HepG2 (cell line): ENCODE data around the gene ACRBP. TPM values are rescaled to one million over a fixed set of nuclear protein-coding genes. Genes with fewer than 3 reads are reported as not detected.
A peak's percentile ranks its signal among the peaks of the same experiment; 100 is the strongest.

Source experiments
- ATAC-seq: fragments of 200-7000 bp; cut with Tn5 transposase; 3 replicates; pipeline ENCODE4 v1.9.1; 2020; ENCODE audit warnings: mild to moderate bottlenecking, moderate library complexity
- BruUV-seq: library from RNA; stranded (reverse); fragments of 400-500 nt; replicated peaks from 2 replicates; lab custom pipeline; 2021; lab: Mats Ljungman, UMichigan
- CTCF ChIA-PET: fragments of 300-600 bp; formaldehyde crosslinking; extraction: SDS; loops from one replicate; lab custom pipeline; 2021; ENCODE audit warnings: low total read pairs, inconsistent platforms, low intra/inter-chr PET ratio; lab: Yijun Ruan, JAX
- POLR2A ChIA-PET: fragments of 350-600 bp; sonication (Branson Sonifier 250); formaldehyde crosslinking; loops from one replicate; lab custom pipeline; 2020; ENCODE audit warnings: antibody characterized with exemption, inconsistent platforms; lab: Yijun Ruan, JAX
- DNase-seq: peaks from one replicate; pipeline ENCODE4 v3.0.0-alpha.2; 2015; ENCODE audit warnings: low spot score
- FAIRE-seq: peaks from 3 replicates; lab custom pipeline; 2011; peaks lifted over from hg19 to GRCh38; lab: Jason Lieb, UNC
- H2AFZ ChIP-seq: one replicate; pipeline ENCODE4 v1.6.1; 2011; ENCODE audit warnings: low read length, inconsistent platforms
- H3K27ac ChIP-seq: fragments of 300-600 bp; 3 replicates; pipeline ENCODE4 v1.8.0; 2011; ENCODE audit warnings: mixed run types, mild to moderate bottlenecking, mixed read lengths, low read length, inconsistent platforms; ENCODE audit not compliant: insufficient read depth; ENCODE audit errors: extremely low read length
- H3K27me3 ChIP-seq, 2 experiments: fragments of 200-600 bp in 1 of 2; 2 replicates in 1 of 2; 3 replicates in 1 of 2; pipeline versions ENCODE4 v1.6.0 to v1.8.0; 2011; ENCODE audit warnings: low read length in 2 of 2, mild to moderate bottlenecking in 2 of 2, moderate library complexity in 2 of 2, inconsistent platforms in 1 of 2; ENCODE audit not compliant: insufficient read depth in 2 of 2, control insufficient read depth in 1 of 2
- H3K36me3 ChIP-seq, 2 experiments: fragments of 200-600 bp in 1 of 2; replicated peaks in 1 of 2; 2 replicates in 1 of 2; 3 replicates in 1 of 2; pipeline versions ENCODE4 v1.5.1 to v1.8.0; 2011; ENCODE audit warnings: low read length in 2 of 2, inconsistent platforms in 1 of 2; ENCODE audit not compliant: insufficient read depth in 2 of 2, control insufficient read depth in 1 of 2
- H3K4me1 ChIP-seq: 2 replicates; pipeline ENCODE4 v1.5.1; 2012; ENCODE audit warnings: low read length, inconsistent platforms; ENCODE audit not compliant: insufficient read depth
- H3K4me2 ChIP-seq: 2 replicates; pipeline ENCODE4 v1.6.0; 2011; ENCODE audit warnings: low read depth, low read length, inconsistent platforms
- H3K4me3 ChIP-seq, 3 experiments: fragments of 200-600 bp in 1 of 3; sonication (generic), shearing (Covaris generic) in 1 of 3; replicated peaks in 1 of 3; 2 replicates each; pipeline ENCODE4 v1.5.1; 2011 to 2016; ENCODE audit warnings: low read length in 3 of 3, inconsistent platforms in 2 of 3, low read depth in 2 of 3, mild to moderate bottlenecking in 2 of 3, control low read depth in 1 of 3, mixed read lengths in 1 of 3; ENCODE audit not compliant: insufficient read depth in 1 of 3
- H3K79me2 ChIP-seq: one replicate; pipeline ENCODE4 v1.6.1; 2011; ENCODE audit warnings: low read length, inconsistent platforms; ENCODE audit not compliant: insufficient read depth
- H3K9ac ChIP-seq: 2 replicates; pipeline ENCODE4 v1.6.0; 2011; ENCODE audit warnings: mild to moderate bottlenecking, low read depth, low read length, inconsistent platforms; ENCODE audit not compliant: insufficient read depth
- H3K9me3 ChIP-seq: 2 replicates; pipeline ENCODE4 v1.5.1; 2012; ENCODE audit warnings: mild to moderate bottlenecking, low read length
- H4K20me1 ChIP-seq: 2 replicates; pipeline ENCODE4 v1.6.0; 2011; ENCODE audit warnings: inconsistent platforms, mild to moderate bottlenecking, low read length, moderate library complexity; ENCODE audit not compliant: insufficient read depth
- CTCF ChIP-seq: sonication (generic); formaldehyde crosslinking; IDR thresholded peaks from 2 replicates; pipeline ENCODE4 v1.5.0; 2020; ENCODE audit warnings: mild to moderate bottlenecking, missing genetic modification reagents, moderate library complexity
- GABPB1 ChIP-seq: IDR thresholded peaks from 2 replicates; pipeline ENCODE4 v1.6.1; 2016; ENCODE audit warnings: mild to moderate bottlenecking, missing genetic modification reagents, moderate library complexity, missing compliant biosample characterization
- GPN1 ChIP-seq: sonication (generic); formaldehyde crosslinking; IDR thresholded peaks from 2 replicates; pipeline ENCODE4 v1.5.1; 2020; ENCODE audit warnings: missing genetic modification reagents, borderline replicate concordance
- KAT8 ChIP-seq: IDR thresholded peaks from 2 replicates; pipeline ENCODE4 v1.6.1; 2016; ENCODE audit warnings: missing genetic modification reagents, missing compliant biosample characterization
- MBNL3 ChIP-seq: fragments of 250-450 bp; sonication (Bioruptor Pico); conservative IDR thresholded peaks from 2 replicates; pipeline ENCODE4 v1.8.0; 2022; ENCODE audit warnings: mild to moderate bottlenecking, inconsistent platforms
- PHF20 ChIP-seq: sonication (generic); formaldehyde crosslinking; IDR thresholded peaks from 2 replicates; pipeline ENCODE4 v1.5.0; 2020; ENCODE audit warnings: mild to moderate bottlenecking, missing genetic modification reagents
- POLR2A ChIP-seq, 2 experiments: IDR thresholded peaks; 2 replicates each; pipeline ENCODE4 v1.6.1; 2011; ENCODE audit warnings: low read depth in 2 of 2, low read length in 2 of 2, mild to moderate bottlenecking in 1 of 2, moderate library complexity in 1 of 2; ENCODE audit not compliant: insufficient read depth in 1 of 2
- POLR2AphosphoS5 ChIP-seq: IDR thresholded peaks from 2 replicates; pipeline ENCODE4 v1.6.1; 2012; ENCODE audit warnings: low read depth, low read length
- POLR2G ChIP-seq: fragments of 200-400 bp; formaldehyde crosslinking; IDR thresholded peaks from 2 replicates; pipeline ENCODE4 v1.6.1; 2018; ENCODE audit warnings: mild to moderate bottlenecking, low read depth, low read length, moderate library complexity
- PRPF4 ChIP-seq: fragments of 200-400 bp; formaldehyde crosslinking; IDR thresholded peaks from 2 replicates; pipeline ENCODE4 v1.6.1; 2016; ENCODE audit warnings: low read length, low read depth; ENCODE audit not compliant: poor library complexity, severe bottlenecking
- RXRA ChIP-seq: sonication (generic); formaldehyde crosslinking; IDR thresholded peaks from 2 replicates; pipeline ENCODE4 v1.5.1; 2020; ENCODE audit warnings: missing genetic modification reagents
- SAP130 ChIP-seq: IDR thresholded peaks from 2 replicates; pipeline ENCODE4 v1.6.1; 2016; ENCODE audit warnings: low read depth
- SSRP1 ChIP-seq: IDR thresholded peaks from 2 replicates; pipeline ENCODE4 v1.6.1; 2016; ENCODE audit warnings: control low read depth
- STAG1 ChIP-seq: sonication (generic); formaldehyde crosslinking; IDR thresholded peaks from 2 replicates; pipeline ENCODE4 v1.4.0; 2020; ENCODE audit warnings: missing genetic modification reagents
- ZNF20 ChIP-seq: sonication (generic); formaldehyde crosslinking; IDR thresholded peaks from 2 replicates; pipeline ENCODE4 v1.4.0; 2020; ENCODE audit warnings: mild to moderate bottlenecking, moderate library complexity, missing genetic modification reagents
- WGBS: methylation state at CpG from one replicate; pipeline ENCODE4 v1.1.6; 2017; ENCODE audit warnings: low lambda C conversion rate; 5-methylcytosine and 5-hydroxymethylcytosine counted together
- in situ Hi-C: cut with HindIII; loops from 2 replicates; pipeline ENCODE4 v1.10.0; 2017; ENCODE audit warnings: low pct_unique_long_range_greater_than_20kb; ENCODE audit not compliant: extremely low pct_ligation_motif_present
- intact Hi-C: fragments of 100-400 bp; cut with micrococcal nuclease; formaldehyde crosslinking; loops from one replicate; pipeline ENCODE4 v1.10.0; 2022; ENCODE audit not compliant: unreplicated experiment
- polyA plus RNA-seq, 8 experiments: library from polyadenylated mRNA; depleted of rRNA in 3 of 8; stranded (reverse) in 7 of 8; unstranded in 1 of 8; fragments of >200 nt; fragmentation: Illumina TruSeq in 4 of 8; extraction: Trizol in 4 of 8; gene quantifications; 2 replicates each; pipeline versions ENCODE4 v1.2.1 to v1.2.3, GENCODE V29; 2011 to 2016; ENCODE audit warnings: low read depth in 4 of 8, missing spikeins in 1 of 8, mixed read lengths in 1 of 8; ENCODE audit not compliant: insufficient read depth in 1 of 8
- total RNA-seq, 5 experiments: library from RNA; depleted of rRNA; stranded (reverse); fragments of >200 nt; fragmentation: Illumina TruSeq; extraction: Trizol; gene quantifications; 2 replicates each; pipeline ENCODE4 v1.2.3, GENCODE V29; 2016; ENCODE audit warnings: low read depth in 1 of 5
- TF ChIP-seq, protein P1 (sequence below): sonication (generic); formaldehyde crosslinking; IDR thresholded peaks from 2 replicates; pipeline ENCODE4 v1.4.0; 2020; ENCODE audit warnings: missing genetic modification reagents
- TF ChIP-seq, protein P2 (sequence below): sonication (generic); formaldehyde crosslinking; IDR thresholded peaks from 2 replicates; pipeline ENCODE4 v1.5.1; 2020; ENCODE audit warnings: mild to moderate bottlenecking, missing genetic modification reagents, moderate library complexity

ACRBP gene
- total and polyA plus RNA-seq, 2 of the 13 experiments (the other 11 are each of a cell fraction or from before 2014, with no cell fraction given), result 0.46 TPM; not detected in 1

GRCh38 chr12:6644903-6645302 lies 2.3 kb downstream of the ACRBP start (continued):
- no peak for TF ChIP-seq MBNL3 (CRISPR knock-in tag)
- TF ChIP-seq STAG1 (CRISPR knock-in tag), result peak; percentile 68
- peak; percentile 62 for TF ChIP-seq CTCF (CRISPR knock-in tag)

DNA sequence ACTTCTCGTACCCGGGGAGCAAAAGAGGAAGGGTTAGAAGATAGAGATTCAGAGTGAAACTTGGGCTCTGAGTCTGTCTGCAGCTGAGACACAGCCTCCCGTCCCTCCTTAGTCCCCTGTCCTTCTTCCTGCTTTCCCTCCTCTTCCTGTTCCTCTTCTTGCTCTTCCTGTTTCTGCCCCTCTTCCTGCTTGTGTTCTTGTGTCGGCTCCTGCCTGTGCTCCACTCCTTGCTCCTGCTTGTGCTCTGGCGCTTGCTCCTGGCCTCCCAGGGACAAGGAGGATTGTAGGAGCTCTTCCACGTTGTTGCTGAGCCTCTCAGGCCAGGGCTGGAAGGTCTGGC lies 3.0 kb downstream of the ACRBP start:
- peak overlapping the region; percentile 38 to 59 (median 40); a peak in 5 of 6 replicates for H3K4me3 ChIP-seq
- no peaks in the 10 kb centered on the region for H3K36me3 ChIP-seq
- peak overlapping the region; percentile 71 for H3K4me2 ChIP-seq
- intact Hi-C loops, result no loop called here
- FAIRE-seq, result no peak
- no peaks in the 10 kb centered on the region for H3K79me2 ChIP-seq
- POLR2A ChIA-PET, result interaction anchor here (1.1 to 2.7 kb wide), 4 partner anchors 9 to 45 kb away, joined by 3 to 13 read pairs (median 4); partner anchors contain the start of genes LPAR5 and ZNF384
- CTCF ChIA-PET, result no interaction called here
- peak; percentile 57 for ATAC-seq
- 11% methylated on average over 6 of the region's 6 CpGs for WGBS
- H3K27me3 ChIP-seq, result peaks cover 1 to 18% of the 10 kb centered on the region in 2 experiments; a peak in 4 of 5 replicates
- no peaks in the 10 kb centered on the region for H4K20me1 ChIP-seq
- H3K9ac ChIP-seq, result peak overlapping the region; percentile 38; the same call in 1 of the 2 replicates
- peaks cover 26% of the 10 kb centered on the region for H3K4me1 ChIP-seq
- no peaks in the 10 kb centered on the region for H3K9me3 ChIP-seq
- BruUV-seq, result no TSS peak
- in situ Hi-C loops, result no loop called here
- no peak overlapping the region for H3K27ac ChIP-seq
- DNase-seq, result no peak
- peak overlapping the region; percentile 59 for H2AFZ ChIP-seq
- TF ChIP-seq, protein P1, sequence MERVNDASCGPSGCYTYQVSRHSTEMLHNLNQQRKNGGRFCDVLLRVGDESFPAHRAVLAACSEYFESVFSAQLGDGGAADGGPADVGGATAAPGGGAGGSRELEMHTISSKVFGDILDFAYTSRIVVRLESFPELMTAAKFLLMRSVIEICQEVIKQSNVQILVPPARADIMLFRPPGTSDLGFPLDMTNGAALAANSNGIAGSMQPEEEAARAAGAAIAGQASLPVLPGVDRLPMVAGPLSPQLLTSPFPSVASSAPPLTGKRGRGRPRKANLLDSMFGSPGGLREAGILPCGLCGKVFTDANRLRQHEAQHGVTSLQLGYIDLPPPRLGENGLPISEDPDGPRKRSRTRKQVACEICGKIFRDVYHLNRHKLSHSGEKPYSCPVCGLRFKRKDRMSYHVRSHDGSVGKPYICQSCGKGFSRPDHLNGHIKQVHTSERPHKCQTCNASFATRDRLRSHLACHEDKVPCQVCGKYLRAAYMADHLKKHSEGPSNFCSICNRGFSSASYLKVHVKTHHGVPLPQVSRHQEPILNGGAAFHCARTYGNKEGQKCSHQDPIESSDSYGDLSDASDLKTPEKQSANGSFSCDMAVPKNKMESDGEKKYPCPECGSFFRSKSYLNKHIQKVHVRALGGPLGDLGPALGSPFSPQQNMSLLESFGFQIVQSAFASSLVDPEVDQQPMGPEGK (CRISPR knock-in tag), result no peak
- no peak for TF ChIP-seq PRPF4
- peak; percentile 74; the same call in 1 of the 2 replicates for TF ChIP-seq PHF20 (CRISPR knock-in tag)
- TF ChIP-seq, protein P2, sequence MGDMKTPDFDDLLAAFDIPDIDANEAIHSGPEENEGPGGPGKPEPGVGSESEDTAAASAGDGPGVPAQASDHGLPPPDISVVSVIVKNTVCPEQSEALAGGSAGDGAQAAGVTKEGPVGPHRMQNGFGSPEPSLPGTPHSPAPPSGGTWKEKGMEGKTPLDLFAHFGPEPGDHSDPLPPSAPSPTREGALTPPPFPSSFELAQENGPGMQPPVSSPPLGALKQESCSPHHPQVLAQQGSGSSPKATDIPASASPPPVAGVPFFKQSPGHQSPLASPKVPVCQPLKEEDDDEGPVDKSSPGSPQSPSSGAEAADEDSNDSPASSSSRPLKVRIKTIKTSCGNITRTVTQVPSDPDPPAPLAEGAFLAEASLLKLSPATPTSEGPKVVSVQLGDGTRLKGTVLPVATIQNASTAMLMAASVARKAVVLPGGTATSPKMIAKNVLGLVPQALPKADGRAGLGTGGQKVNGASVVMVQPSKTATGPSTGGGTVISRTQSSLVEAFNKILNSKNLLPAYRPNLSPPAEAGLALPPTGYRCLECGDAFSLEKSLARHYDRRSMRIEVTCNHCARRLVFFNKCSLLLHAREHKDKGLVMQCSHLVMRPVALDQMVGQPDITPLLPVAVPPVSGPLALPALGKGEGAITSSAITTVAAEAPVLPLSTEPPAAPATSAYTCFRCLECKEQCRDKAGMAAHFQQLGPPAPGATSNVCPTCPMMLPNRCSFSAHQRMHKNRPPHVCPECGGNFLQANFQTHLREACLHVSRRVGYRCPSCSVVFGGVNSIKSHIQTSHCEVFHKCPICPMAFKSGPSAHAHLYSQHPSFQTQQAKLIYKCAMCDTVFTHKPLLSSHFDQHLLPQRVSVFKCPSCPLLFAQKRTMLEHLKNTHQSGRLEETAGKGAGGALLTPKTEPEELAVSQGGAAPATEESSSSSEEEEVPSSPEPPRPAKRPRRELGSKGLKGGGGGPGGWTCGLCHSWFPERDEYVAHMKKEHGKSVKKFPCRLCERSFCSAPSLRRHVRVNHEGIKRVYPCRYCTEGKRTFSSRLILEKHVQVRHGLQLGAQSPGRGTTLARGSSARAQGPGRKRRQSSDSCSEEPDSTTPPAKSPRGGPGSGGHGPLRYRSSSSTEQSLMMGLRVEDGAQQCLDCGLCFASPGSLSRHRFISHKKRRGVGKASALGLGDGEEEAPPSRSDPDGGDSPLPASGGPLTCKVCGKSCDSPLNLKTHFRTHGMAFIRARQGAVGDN (CRISPR knock-in tag), result peak; percentile 11; the same call in 1 of the 2 replicates
- peak; percentile 40 for TF ChIP-seq SAP130
- TF ChIP-seq KAT8, result peak; percentile 77
- peak; percentile 49; the same call in 1 of the 2 replicates for TF ChIP-seq POLR2G
- TF ChIP-seq ZNF20 (CRISPR knock-in tag), result no peak
- TF ChIP-seq GPN1, result no peak
- TF ChIP-seq POLR2AphosphoS5, result peak; percentile 74
- no peak for TF ChIP-seq RXRA (CRISPR knock-in tag)
- TF ChIP-seq GABPB1 (CRISPR knock-in tag), result peak; percentile 41; the same call in 1 of the 2 replicates
- TF ChIP-seq SSRP1 (CRISPR knock-in tag), result no peak
- peak in 1 of 2 experiments; percentile 64; a peak in 2 of 4 replicates for TF ChIP-seq POLR2A (IDR thresholded peaks at IDR 0.05; ENCODE audit: insufficient read depth in 1 of 2, low read depth in 2 of 2, low read length in 2 of 2)
